ENCODE results near the gene EVX2.
A peak's percentile ranks its signal among the peaks of the same experiment; 100 is the strongest.

EVX2 gene

DNA sequence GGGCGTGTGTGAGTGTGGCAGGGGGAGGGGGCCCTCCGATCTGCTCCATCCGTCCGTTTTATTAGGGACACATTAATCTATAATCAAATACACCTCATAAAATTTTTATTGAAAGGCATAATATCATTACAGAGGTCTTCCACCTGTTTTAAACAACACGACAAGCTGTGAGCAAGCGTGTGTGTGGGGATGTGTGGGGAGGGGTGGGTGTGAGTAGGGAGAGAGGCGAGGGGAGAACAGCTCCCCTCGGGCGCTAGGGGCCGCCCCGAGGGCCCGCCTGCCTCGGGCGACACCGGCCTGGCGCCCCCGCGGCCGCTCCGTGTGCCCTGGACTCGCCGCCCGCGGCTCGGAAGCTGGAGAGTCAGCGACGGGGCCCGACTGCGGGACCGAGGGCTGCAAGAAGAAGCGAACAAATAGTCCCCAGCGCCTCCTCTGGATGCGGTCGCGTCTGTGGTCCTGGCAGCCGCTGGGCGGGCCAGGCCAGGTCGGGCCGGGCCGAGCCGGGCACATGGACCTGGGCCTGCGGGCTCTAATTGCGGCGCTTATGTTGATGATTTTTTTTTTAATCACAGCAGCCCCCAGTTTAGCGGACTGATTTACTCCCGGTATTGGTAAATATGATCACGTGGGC lies 38.4 kb upstream of the EVX2 start:
- DNase-seq (ENCODE audit: low spot score) (no peak), ATAC-seq (ENCODE audit: low read depth) (no peak)
- Histone ChIP-seq H3K27me3 (ENCODE audit: insufficient read depth, poor library complexity, severe bottlenecking) (no peaks in the 10 kb centered on the region), H3K4me1 (ENCODE audit: insufficient read depth, poor library complexity, severe bottlenecking) (peaks cover 3% of the 10 kb centered on the region), H3K36me3 (ENCODE audit: low read depth) (peaks cover 29% of the 10 kb centered on the region), H3K27ac (ENCODE audit: poor library complexity, severe bottlenecking) (no peak overlapping the region), H3K4me3 (ENCODE audit: severe bottlenecking) (no peak overlapping the region), H3K9me3 (ENCODE audit: severe bottlenecking) (no peaks in the 10 kb centered on the region)
- TF ChIP-seq, protein P1, sequence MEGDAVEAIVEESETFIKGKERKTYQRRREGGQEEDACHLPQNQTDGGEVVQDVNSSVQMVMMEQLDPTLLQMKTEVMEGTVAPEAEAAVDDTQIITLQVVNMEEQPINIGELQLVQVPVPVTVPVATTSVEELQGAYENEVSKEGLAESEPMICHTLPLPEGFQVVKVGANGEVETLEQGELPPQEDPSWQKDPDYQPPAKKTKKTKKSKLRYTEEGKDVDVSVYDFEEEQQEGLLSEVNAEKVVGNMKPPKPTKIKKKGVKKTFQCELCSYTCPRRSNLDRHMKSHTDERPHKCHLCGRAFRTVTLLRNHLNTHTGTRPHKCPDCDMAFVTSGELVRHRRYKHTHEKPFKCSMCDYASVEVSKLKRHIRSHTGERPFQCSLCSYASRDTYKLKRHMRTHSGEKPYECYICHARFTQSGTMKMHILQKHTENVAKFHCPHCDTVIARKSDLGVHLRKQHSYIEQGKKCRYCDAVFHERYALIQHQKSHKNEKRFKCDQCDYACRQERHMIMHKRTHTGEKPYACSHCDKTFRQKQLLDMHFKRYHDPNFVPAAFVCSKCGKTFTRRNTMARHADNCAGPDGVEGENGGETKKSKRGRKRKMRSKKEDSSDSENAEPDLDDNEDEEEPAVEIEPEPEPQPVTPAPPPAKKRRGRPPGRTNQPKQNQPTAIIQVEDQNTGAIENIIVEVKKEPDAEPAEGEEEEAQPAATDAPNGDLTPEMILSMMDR (IDR thresholded peaks at IDR 0.05; ENCODE audit: poor library complexity, severe bottlenecking) = no peak

GRCh38 chr2:176121190-176122051 lies 37.7 kb upstream of the EVX2 start:
- Histone ChIP-seq H3K36me3 (ENCODE audit: low read depth) (peaks cover 34% of the 10 kb centered on the region), H3K9me3 (ENCODE audit: severe bottlenecking) (no peaks in the 10 kb centered on the region), H3K27me3 (ENCODE audit: insufficient read depth, poor library complexity, severe bottlenecking) (no peaks in the 10 kb centered on the region), H3K4me1 (ENCODE audit: insufficient read depth, poor library complexity, severe bottlenecking) (no peaks in the 10 kb centered on the region), H3K27ac (ENCODE audit: poor library complexity, severe bottlenecking) (no peak overlapping the region), H3K4me3 (ENCODE audit: severe bottlenecking) (no peak overlapping the region)
- TF ChIP-seq, protein P1 (IDR thresholded peaks at IDR 0.05; ENCODE audit: poor library complexity, severe bottlenecking) = no peak
- ATAC-seq (ENCODE audit: low read depth) = no peak
- DNase-seq (ENCODE audit: low spot score) = no peak

DNA sequence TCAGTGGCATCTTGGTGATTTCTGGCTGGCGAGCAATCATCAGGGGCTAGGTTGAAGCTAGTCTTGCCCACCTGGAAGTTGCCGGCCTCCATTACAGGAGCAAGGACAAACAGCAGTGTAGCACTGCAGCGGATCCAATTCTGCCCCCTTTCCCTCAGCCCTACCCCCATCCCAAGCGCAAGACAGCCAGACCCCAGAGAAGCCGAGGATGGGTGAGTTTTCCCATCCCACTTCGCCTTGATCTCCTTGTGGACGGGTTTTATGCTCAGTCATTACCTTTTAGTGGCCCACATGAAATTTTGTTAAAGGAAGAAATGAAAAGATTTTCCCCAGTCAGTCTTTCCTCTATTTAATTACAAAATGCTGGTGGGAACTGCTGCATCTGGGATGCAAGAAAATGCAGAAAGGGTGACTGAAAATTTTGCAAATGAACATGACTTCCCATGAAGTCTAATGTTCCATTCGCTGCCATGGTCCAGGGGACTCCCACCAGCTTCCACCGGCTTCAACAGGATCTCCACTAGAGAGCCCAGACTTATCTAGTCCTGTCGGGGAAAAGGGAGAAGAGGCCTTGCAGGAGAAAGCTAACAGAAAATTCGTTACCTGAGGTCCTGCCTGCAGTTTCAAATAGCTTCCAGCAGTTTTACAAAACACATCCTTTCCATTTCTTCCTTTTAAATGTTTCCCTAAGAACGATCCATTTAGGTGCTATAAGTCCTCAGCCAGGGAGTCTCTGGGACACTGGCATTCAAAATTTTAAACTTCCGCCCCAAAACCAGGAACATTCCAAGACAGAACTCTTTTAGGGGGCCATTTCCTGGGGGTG lies 36.8 kb upstream of the EVX2 start:
- peaks cover 34% of the 10 kb centered on the region for H3K36me3 ChIP-seq (ENCODE audit: low read depth)
- H3K4me3 ChIP-seq (ENCODE audit: severe bottlenecking) = no peak overlapping the region
- peaks cover 1% of the 10 kb centered on the region for H3K4me1 ChIP-seq (ENCODE audit: insufficient read depth, poor library complexity, severe bottlenecking)
- no peak for ATAC-seq (ENCODE audit: low read depth)
- DNase-seq (ENCODE audit: low spot score) = no peak
- no peak overlapping the region for H3K27ac ChIP-seq (ENCODE audit: poor library complexity, severe bottlenecking)
- H3K9me3 ChIP-seq (ENCODE audit: severe bottlenecking) = no peaks in the 10 kb centered on the region
- TF ChIP-seq, protein P1 (IDR thresholded peaks at IDR 0.05; ENCODE audit: poor library complexity, severe bottlenecking) = no peak
- H3K27me3 ChIP-seq (ENCODE audit: insufficient read depth, poor library complexity, severe bottlenecking) = no peaks in the 10 kb centered on the region

- Histone ChIP-seq H3K27ac (ENCODE audit: poor library complexity, severe bottlenecking) (no peak overlapping the region), H3K4me3 (ENCODE audit: severe bottlenecking) (no peak overlapping the region), H3K36me3 (ENCODE audit: low read depth) (peaks cover 32% of the 10 kb centered on the region), H3K4me1 (ENCODE audit: insufficient read depth, poor library complexity, severe bottlenecking) (peaks cover 6% of the 10 kb centered on the region), H3K9me3 (ENCODE audit: severe bottlenecking) (no peaks in the 10 kb centered on the region), H3K27me3 (ENCODE audit: insufficient read depth, poor library complexity, severe bottlenecking) (no peaks in the 10 kb centered on the region)
- ATAC-seq (ENCODE audit: low read depth) (no peak), DNase-seq (ENCODE audit: low spot score) (no peak)
- TF ChIP-seq, protein P1 (IDR thresholded peaks at IDR 0.05; ENCODE audit: poor library complexity, severe bottlenecking) = peak; percentile 24
Observed at GRCh38 chr2:176118601-176119339, 35.0 kb upstream of the EVX2 start.

Measured in RWPE2 (cell line).